Stimulated activated naive CD8-positive, alpha-beta T cell treated with anti-CD3 and anti-CD28 coated beads, Interleukin-15, Interleukin-2, amounts not matched to agents 100 ng/mL and 50 ng/mL, for 24 hours (primary cell): ENCODE results near the gene ITFG2.
A peak's percentile ranks its signal among the peaks of the same experiment; 100 is the strongest.
"Not testable (repeated sequence)": the region's sequence is repeated elsewhere in the genome, so short reads cannot be mapped to it uniquely, and the experiment has no call there.

Experiments
- H3K27ac Mint-ChIP-seq: one replicate; pipeline ENCODE4 v1.8.0; 2021; ENCODE audit warnings: mild to moderate bottlenecking, mixed read lengths
- H3K27me3 Mint-ChIP-seq: one replicate; pipeline ENCODE4 v1.8.0; 2021; ENCODE audit warnings: mixed read lengths
- H3K36me3 Mint-ChIP-seq: one replicate; pipeline ENCODE4 v1.8.0; 2021; ENCODE audit warnings: low read depth, mixed read lengths
- H3K4me1 Mint-ChIP-seq: one replicate; pipeline ENCODE4 v1.8.0; 2021; ENCODE audit warnings: low read depth, mixed read lengths
- H3K4me3 Mint-ChIP-seq: one replicate; pipeline ENCODE4 v1.8.0; 2021; ENCODE audit warnings: mild to moderate bottlenecking, mixed read lengths
- H3K9me3 Mint-ChIP-seq: one replicate; pipeline ENCODE4 v1.8.0; 2021; ENCODE audit warnings: mixed read lengths

The ITFG2 gene

GRCh38 chr12:2812290-2813213, at the start of gene ITFG2:
Gene ITFG2, plus strand, starts transcription at chr12:2812668. Its CDS starts 93 bp downstream, at chr12:2812761.
- H3K36me3 Mint-ChIP-seq: peaks cover 16% of the 10 kb centered on the region
- H3K27ac Mint-ChIP-seq: peak within 1 kb of the TSS; percentile 100
- H3K4me3 Mint-ChIP-seq: peak within 1 kb of the TSS; percentile 100
- H3K27me3 Mint-ChIP-seq: no peaks in the 10 kb centered on the region
- no peaks in the 10 kb centered on the region for H3K9me3 Mint-ChIP-seq
- peaks cover 39% of the 10 kb centered on the region for H3K4me1 Mint-ChIP-seq

GRCh38 chr12:2764398-2764797, 48.1 kb upstream of the ITFG2 start:
- H3K9me3 Mint-ChIP-seq: no peaks in the 10 kb centered on the region
- no peaks in the 10 kb centered on the region for H3K27me3 Mint-ChIP-seq
- H3K4me1 Mint-ChIP-seq: no peaks in the 10 kb centered on the region
- H3K27ac Mint-ChIP-seq: no peak overlapping the region
- H3K36me3 Mint-ChIP-seq: no peaks in the 10 kb centered on the region
- H3K4me3 Mint-ChIP-seq: no peak overlapping the region

- no peak overlapping the region for H3K27ac Mint-ChIP-seq
Measured at GRCh38 chr12:2765052-2765451, 47.4 kb upstream of the ITFG2 start.

DNA sequence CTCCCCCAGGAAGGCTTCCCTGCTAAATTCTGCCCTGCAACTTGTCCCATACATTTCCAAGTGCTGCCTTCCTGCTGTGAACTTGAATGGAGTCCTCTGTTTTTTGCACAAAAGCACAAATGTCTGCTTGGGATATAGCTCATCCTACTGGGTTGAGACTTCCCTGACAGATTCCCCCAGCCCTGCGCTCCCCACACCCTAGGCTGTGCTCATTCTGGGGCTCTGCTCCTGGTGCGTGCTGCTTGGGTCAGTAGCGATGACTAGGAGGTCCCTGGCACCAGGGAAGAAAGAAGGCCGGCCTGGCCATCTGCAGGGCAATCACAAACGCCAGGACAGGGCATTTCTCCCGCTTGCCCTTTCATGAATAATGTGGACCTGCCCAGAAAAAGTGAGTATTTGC, 46.9 kb upstream of the ITFG2 start:
- Mint-ChIP-seq H3K4me3 (no peak overlapping the region), H3K27ac (no peak overlapping the region), H3K27me3 (no peaks in the 10 kb centered on the region), H3K36me3 (no peaks in the 10 kb centered on the region), H3K4me1 (no peaks in the 10 kb centered on the region), H3K9me3 (peaks cover 3% of the 10 kb centered on the region)

More at GRCh38 chr12:2765052-2765451, 47.4 kb upstream of the ITFG2 start:
- no peaks in the 10 kb centered on the region for H3K9me3 Mint-ChIP-seq
- no peaks in the 10 kb centered on the region for H3K36me3 Mint-ChIP-seq
- H3K4me1 Mint-ChIP-seq: no peaks in the 10 kb centered on the region
- H3K4me3 Mint-ChIP-seq: no peak overlapping the region
- H3K27me3 Mint-ChIP-seq: no peaks in the 10 kb centered on the region

DNA sequence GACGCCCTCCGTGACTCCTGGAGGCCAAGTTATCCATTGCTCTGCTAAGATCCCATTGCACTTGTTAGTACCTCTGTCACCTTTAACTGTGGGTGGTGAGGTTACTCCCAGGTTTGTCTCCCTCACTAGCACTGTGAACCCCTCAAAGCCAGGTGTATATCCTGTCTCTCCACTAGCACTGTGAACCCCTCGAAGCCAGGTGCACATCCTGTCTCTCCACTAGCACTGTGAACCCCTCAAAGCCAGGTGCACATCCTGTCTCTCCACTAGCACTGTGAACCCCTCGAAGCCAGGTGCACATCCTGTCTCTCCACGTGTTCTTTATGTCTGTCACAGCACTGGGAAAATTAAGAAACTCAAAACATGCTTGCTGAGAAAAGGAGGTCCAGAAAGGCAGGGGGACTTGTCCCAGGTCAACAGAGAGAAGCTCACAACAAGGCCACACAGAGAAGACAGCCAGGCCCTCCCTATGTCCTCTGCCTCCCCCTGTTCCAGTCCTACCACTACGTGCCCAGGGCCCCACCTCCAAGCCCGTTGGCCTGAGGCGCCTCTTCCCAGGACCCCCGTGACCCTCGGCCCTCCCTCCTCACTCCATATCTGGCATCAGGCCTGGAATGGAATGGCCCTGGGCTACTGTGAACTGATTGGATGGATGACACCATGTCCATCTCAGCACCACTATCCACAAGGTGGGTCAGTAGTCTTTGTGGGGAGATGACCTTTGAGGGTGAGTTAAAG, 44.1 kb upstream of the ITFG2 start:
- Mint-ChIP-seq H3K4me3 (no peak overlapping the region), H3K4me1 (no peaks in the 10 kb centered on the region), H3K9me3 (peaks cover 4% of the 10 kb centered on the region), H3K36me3 (no peaks in the 10 kb centered on the region), H3K27me3 (no peaks in the 10 kb centered on the region), H3K27ac (no peak overlapping the region)

- H3K4me3 Mint-ChIP-seq: no peak overlapping the region
- no peak overlapping the region for H3K27ac Mint-ChIP-seq
- no peaks in the 10 kb centered on the region for H3K4me1 Mint-ChIP-seq
- H3K9me3 Mint-ChIP-seq: peaks cover 4% of the 10 kb centered on the region
- H3K36me3 Mint-ChIP-seq: no peaks in the 10 kb centered on the region
- no peaks in the 10 kb centered on the region for H3K27me3 Mint-ChIP-seq
Measured at GRCh38 chr12:2769866-2770533, 42.5 kb upstream of the ITFG2 start.

DNA sequence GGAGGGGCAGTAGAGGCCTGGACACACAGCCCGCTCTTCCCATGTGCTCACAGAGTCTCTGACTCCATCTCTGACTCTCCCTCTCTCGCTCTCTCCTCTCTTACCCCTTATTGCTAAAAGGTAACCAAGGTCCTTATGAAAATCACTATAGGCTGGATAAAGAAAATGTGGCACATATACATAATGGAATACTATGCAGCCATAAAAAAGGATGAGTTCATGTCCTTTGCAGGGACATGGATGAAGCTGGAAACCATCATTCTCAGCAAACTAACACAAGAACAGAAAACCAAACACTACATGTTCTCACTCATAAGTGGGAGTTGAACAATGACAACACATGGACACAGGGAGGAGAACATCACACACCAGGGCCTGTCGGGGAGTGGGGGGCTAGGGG, 41.9 kb upstream of the ITFG2 start:
- not testable (repeated sequence) for H3K27me3 Mint-ChIP-seq, H3K27ac Mint-ChIP-seq, H3K9me3 Mint-ChIP-seq, H3K4me1 Mint-ChIP-seq, H3K36me3 Mint-ChIP-seq, H3K4me3 Mint-ChIP-seq

DNA sequence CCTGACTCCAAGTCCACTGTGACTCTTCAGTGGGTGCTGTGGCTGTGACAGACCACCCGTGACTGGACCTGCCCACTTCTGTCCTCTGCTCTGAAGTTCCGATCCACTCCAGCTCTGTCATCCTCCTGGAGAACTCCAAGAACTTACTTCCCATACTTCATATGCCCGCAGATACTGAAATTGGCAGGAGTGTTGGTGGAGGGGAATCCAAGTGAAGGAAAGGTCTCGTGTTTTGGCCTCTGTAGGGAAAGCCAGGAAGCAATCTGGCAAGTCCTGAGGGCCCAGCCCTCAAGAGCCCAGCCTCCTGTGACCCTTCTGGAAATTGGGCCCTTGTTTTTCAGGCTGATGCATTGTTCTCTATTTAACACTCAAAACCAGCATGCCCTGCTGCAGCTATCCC, 40.1 kb upstream of the ITFG2 start:
- H3K4me1 Mint-ChIP-seq: no peaks in the 10 kb centered on the region
- no peak overlapping the region for H3K27ac Mint-ChIP-seq
- H3K4me3 Mint-ChIP-seq: no peak overlapping the region
- no peaks in the 10 kb centered on the region for H3K36me3 Mint-ChIP-seq
- peaks cover 4% of the 10 kb centered on the region for H3K9me3 Mint-ChIP-seq
- H3K27me3 Mint-ChIP-seq: no peaks in the 10 kb centered on the region

DNA sequence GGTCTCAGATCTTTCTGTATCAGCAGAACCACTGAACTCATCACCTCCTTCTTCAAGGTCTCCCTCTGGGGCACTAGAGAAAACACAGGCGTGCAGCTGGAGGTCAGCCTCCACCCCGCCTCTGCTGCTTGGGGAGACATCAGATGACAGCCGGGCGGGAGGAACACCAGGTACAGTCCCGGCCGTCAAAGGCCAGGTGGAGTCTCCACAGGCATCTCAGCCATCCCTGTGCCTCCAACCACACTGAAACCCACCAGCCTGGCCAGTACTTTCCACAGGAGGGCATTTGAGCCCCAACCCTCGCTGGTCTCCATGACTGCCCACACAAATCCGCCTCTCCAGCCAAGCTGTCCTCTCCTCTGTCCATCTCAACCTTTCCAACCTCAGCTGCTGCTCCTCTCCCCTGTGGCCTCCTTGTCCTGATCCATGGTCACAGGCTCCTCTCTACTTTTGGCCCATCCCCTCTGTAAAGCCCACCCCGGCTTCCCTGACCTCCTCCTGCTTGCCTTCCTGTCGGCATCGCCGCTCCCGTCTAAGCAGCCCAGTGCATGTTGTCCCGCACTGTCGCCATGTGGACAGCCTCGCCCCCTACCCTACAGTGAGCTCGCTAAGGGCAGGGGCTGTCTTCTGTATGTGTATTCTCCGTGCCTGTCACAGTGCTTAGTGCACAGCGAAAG, 39.1 kb upstream of the ITFG2 start:
- H3K27ac Mint-ChIP-seq: no peak overlapping the region
- H3K27me3 Mint-ChIP-seq: no peaks in the 10 kb centered on the region
- H3K36me3 Mint-ChIP-seq: no peaks in the 10 kb centered on the region
- no peak overlapping the region for H3K4me3 Mint-ChIP-seq
- no peaks in the 10 kb centered on the region for H3K4me1 Mint-ChIP-seq
- H3K9me3 Mint-ChIP-seq: peaks cover 4% of the 10 kb centered on the region

DNA sequence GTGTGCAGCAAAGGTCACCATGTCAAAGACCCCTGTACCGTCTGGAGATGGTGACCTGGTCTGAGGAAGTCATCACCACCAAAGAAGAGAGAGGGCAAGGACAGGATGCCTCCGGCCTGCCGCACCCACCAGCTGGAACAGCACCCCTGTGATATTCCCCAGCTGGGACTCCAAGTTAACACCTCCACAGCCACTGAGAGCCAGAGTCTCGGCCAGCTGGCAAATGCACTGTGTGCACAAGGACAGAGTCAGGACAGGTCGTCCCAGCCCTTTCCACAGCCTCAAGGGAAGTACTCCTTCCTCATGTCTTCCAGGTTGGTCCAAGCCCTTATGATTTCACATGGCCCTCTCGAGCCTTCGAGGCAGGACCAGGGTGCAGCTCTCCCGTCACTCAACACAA, 37.0 kb upstream of the ITFG2 start:
- H3K36me3 Mint-ChIP-seq: no peaks in the 10 kb centered on the region
- peaks cover 3% of the 10 kb centered on the region for H3K9me3 Mint-ChIP-seq
- no peaks in the 10 kb centered on the region for H3K4me1 Mint-ChIP-seq
- H3K4me3 Mint-ChIP-seq: no peak overlapping the region
- no peak overlapping the region for H3K27ac Mint-ChIP-seq
- H3K27me3 Mint-ChIP-seq: no peaks in the 10 kb centered on the region

DNA sequence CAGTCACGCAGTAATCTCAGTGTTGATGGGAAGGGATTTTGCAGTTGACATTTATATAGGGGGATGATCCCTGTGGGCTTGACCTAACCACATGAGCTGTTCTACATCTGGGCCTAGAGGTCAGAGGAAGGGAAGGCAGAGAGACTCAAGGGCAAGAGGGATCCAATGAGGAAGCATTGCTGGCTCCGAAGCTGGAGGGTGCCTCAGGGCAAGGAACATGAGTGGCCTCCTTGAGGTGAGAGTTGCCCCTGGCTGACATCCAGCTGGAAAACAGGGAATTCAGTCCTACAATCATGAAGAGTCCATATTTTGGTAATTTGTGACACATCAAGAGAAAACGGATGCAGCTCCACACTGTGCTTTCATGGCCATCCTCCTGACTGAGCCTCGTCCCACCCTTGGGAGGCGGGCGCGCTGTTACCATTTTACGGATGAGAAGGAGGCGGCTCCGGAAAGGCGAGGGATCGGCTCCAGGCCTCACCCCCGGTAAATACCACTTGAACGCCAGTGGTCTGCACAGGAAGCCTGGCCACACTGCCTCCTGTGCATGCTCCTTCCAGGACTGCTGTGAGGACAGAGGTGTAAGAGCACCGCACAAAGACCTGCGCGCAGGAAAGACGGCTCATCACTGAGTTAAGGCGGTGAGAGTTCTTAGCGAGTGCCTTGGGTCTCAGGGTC, 36.2 kb upstream of the ITFG2 start:
- H3K4me3 Mint-ChIP-seq: no peak overlapping the region
- H3K4me1 Mint-ChIP-seq: no peaks in the 10 kb centered on the region
- no peak overlapping the region for H3K27ac Mint-ChIP-seq
- no peaks in the 10 kb centered on the region for H3K36me3 Mint-ChIP-seq
- H3K9me3 Mint-ChIP-seq: no peaks in the 10 kb centered on the region
- H3K27me3 Mint-ChIP-seq: no peaks in the 10 kb centered on the region

DNA sequence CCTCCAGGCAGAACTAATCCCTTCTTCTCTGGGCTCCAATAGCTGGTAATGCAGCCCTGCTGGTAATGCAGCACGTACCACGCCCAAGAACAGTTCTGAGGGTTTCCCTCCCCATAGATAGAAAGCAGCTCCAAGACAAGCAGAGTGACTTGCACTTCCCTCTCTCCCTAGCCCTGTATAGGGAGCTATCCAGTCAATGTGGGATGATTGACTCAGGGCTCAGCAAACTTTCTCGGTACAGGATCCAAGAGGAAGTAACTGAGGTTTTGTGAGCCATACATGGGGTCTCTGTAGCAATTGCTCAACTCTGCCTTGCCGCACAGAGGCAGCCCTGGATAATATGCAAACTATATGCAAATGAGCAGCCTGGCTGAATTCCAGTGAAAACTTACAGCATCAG, 33.2 kb upstream of the ITFG2 start:
- no peaks in the 10 kb centered on the region for H3K36me3 Mint-ChIP-seq
- H3K9me3 Mint-ChIP-seq: no peaks in the 10 kb centered on the region
- H3K4me1 Mint-ChIP-seq: peaks cover 5% of the 10 kb centered on the region
- H3K4me3 Mint-ChIP-seq: no peak overlapping the region
- H3K27ac Mint-ChIP-seq: no peak overlapping the region
- H3K27me3 Mint-ChIP-seq: peaks cover 9% of the 10 kb centered on the region

GRCh38 chr12:2783936-2784600, 28.4 kb upstream of the ITFG2 start:
- Mint-ChIP-seq H3K4me3 (peak overlapping the region; percentile 72), H3K9me3 (no peaks in the 10 kb centered on the region), H3K27ac (no peak overlapping the region), H3K4me1 (peaks cover 8% of the 10 kb centered on the region), H3K27me3 (peaks cover 9% of the 10 kb centered on the region), H3K36me3 (no peaks in the 10 kb centered on the region)

- H3K4me1 Mint-ChIP-seq: peaks cover 8% of the 10 kb centered on the region
- no peaks in the 10 kb centered on the region for H3K36me3 Mint-ChIP-seq
- peaks cover 9% of the 10 kb centered on the region for H3K27me3 Mint-ChIP-seq
- no peak overlapping the region for H3K27ac Mint-ChIP-seq
- H3K9me3 Mint-ChIP-seq: no peaks in the 10 kb centered on the region
- H3K4me3 Mint-ChIP-seq: no peak overlapping the region
Measured at GRCh38 chr12:2785017-2785416, 27.5 kb upstream of the ITFG2 start.
